ENCODE measurements around the gene ANKRD34A. TPM values are rescaled to one million over a fixed set of nuclear protein-coding genes. Genes with fewer than 3 reads are reported as not detected.

ANKRD34A gene
- total and polyA plus RNA-seq, 4 experiments from 2014 or later, result 0.60 to 2.1 (median 1.8) TPM; not detected in 1

Other genes starting within 250 kb of the ANKRD34A start
- gene CD160, start 245.1 kb downstream of the ANKRD34A start, total RNA-seq, result not detected
- gene CD160, start 245.1 kb downstream of the ANKRD34A start, polyA plus RNA-seq, result under 1 TPM in 1 of 2 donors, not detected in 1; 0.16 TPM
- 10 to 100 TPM; 15.2 to 15.3 TPM for gene RNF115, start 140.5 kb downstream of the ANKRD34A start, total RNA-seq
- 1 to 10 TPM; 3.3 to 7.6 TPM for gene RNF115, start 140.5 kb downstream of the ANKRD34A start, polyA plus RNA-seq
- 10 to 100 TPM; 43.5 to 44.8 TPM for gene POLR3C, start 140.4 kb downstream of the ANKRD34A start, total RNA-seq
- gene POLR3C, start 140.4 kb downstream of the ANKRD34A start, polyA plus RNA-seq, result 10 to 100 TPM; 43.5 to 52.0 TPM
- 1 to 10 TPM; 3.1 to 5.6 TPM for gene NUDT17, start 118.9 kb downstream of the ANKRD34A start, total RNA-seq
- gene NUDT17, start 118.9 kb downstream of the ANKRD34A start, polyA plus RNA-seq, result 1 to 10 TPM; 3.0 to 3.7 TPM
- 10 to 100 TPM; 30.3 to 33.6 TPM for gene PIAS3, start 105.5 kb downstream of the ANKRD34A start, total RNA-seq
- gene PIAS3, start 105.5 kb downstream of the ANKRD34A start, polyA plus RNA-seq, result 10 to 100 TPM in 1 of 2 donors, 1 to 10 TPM in 1; 8.8 to 17.8 TPM
- gene ANKRD35, start 78.7 kb downstream of the ANKRD34A start, total RNA-seq, result not detected
- under 1 TPM in 1 of 2 donors, not detected in 1; 0.34 TPM for gene ANKRD35, start 78.7 kb downstream of the ANKRD34A start, polyA plus RNA-seq
- gene ITGA10, start 54.5 kb downstream of the ANKRD34A start, total RNA-seq, result 1 to 10 TPM; 5.4 to 5.5 TPM
- under 1 TPM; 0.17 to 0.30 TPM for gene ITGA10, start 54.5 kb downstream of the ANKRD34A start, polyA plus RNA-seq
- gene PEX11B, start 45.9 kb downstream of the ANKRD34A start, total RNA-seq, result 10 to 100 TPM; 34.7 to 38.7 TPM
- 10 to 100 TPM; 54.4 to 55.3 TPM for gene PEX11B, start 45.9 kb downstream of the ANKRD34A start, polyA plus RNA-seq
- 100 to 1,000 TPM; 116 to 122 TPM for gene RBM8A, start 37.1 kb downstream of the ANKRD34A start, total RNA-seq
- gene RBM8A, start 37.1 kb downstream of the ANKRD34A start, polyA plus RNA-seq, result 100 to 1,000 TPM; 129 to 169 TPM
- gene LIX1L, start 6.6 kb downstream of the ANKRD34A start, total RNA-seq, result 10 to 100 TPM; 64.5 to 66.1 TPM
- 10 to 100 TPM; 35.3 to 35.7 TPM for gene LIX1L, start 6.6 kb downstream of the ANKRD34A start, polyA plus RNA-seq
- gene POLR3GL, start 115 bp upstream of the ANKRD34A start, total RNA-seq, result 10 to 100 TPM; 36.6 to 38.3 TPM
- 100 to 1,000 TPM in 1 of 2 donors, 10 to 100 TPM in 1; 95.3 to 164 TPM for gene POLR3GL, start 115 bp upstream of the ANKRD34A start, polyA plus RNA-seq
- gene TXNIP, start 32.0 kb upstream of the ANKRD34A start, total RNA-seq, result 100 to 1,000 TPM; 933 to 985 TPM
- 1,000 to 10,000 TPM; 4,275 to 4,310 TPM for gene TXNIP, start 32.0 kb upstream of the ANKRD34A start, polyA plus RNA-seq
- not detected for gene HJV, start 57.2 kb upstream of the ANKRD34A start, total RNA-seq
- not detected for gene HJV, start 57.2 kb upstream of the ANKRD34A start, polyA plus RNA-seq
- 1 to 10 TPM; 2.1 to 2.2 TPM for gene NBPF10, start 180.2 kb upstream of the ANKRD34A start, total RNA-seq
- under 1 TPM in 1 of 2 donors, not detected in 1; 0.18 TPM for gene NBPF10, start 180.2 kb upstream of the ANKRD34A start, polyA plus RNA-seq